CD14-positive monocyte (primary cell): ENCODE measurements around the gene ODAD3. TPM values are rescaled to one million over a fixed set of nuclear protein-coding genes. Genes with fewer than 3 reads are reported as not detected.
"Not testable (repeated sequence)": the region's sequence is repeated elsewhere in the genome, so short reads cannot be mapped to it uniquely, and the experiment has no call there.

ENCODE experiments used
- DNase-seq, 3 donors: peaks; one replicate each; pipeline ENCODE4 v3.0.0-alpha.2; 2011 to 2022
- H2AFZ ChIP-seq: 2 replicates; pipeline ENCODE4 v1.6.0; 2012; ENCODE audit warnings: mild to moderate bottlenecking, low read depth, low read length, inconsistent platforms; ENCODE audit not compliant: insufficient read depth, poor library complexity, severe bottlenecking
- H3K27ac ChIP-seq, 2 donors: 1 replicate in 1 of 2; 2 replicates in 1 of 2; pipeline ENCODE4 v1.5.1; 2012 to 2013; ENCODE audit warnings: low read length in 2 of 2, control low read depth in 1 of 2, inconsistent platforms in 1 of 2, low read depth in 1 of 2, mild to moderate bottlenecking in 1 of 2
- H3K27me3 ChIP-seq, 2 donors: one replicate each; pipeline versions ENCODE4 v1.6.0 to v1.6.1; 2011 to 2013; ENCODE audit warnings: low read length in 2 of 2; ENCODE audit not compliant: control insufficient read depth in 2 of 2, insufficient read depth in 2 of 2
- H3K36me3 ChIP-seq, 2 donors: replicated peaks in 1 of 2; 1 replicate in 1 of 2; 2 replicates in 1 of 2; pipeline versions ENCODE4 v1.5.1 to v1.6.1; 2012 to 2013; ENCODE audit warnings: low read length in 2 of 2, control low read depth in 1 of 2, inconsistent platforms in 1 of 2, mild to moderate bottlenecking in 1 of 2; ENCODE audit not compliant: insufficient read depth in 2 of 2, control insufficient read depth in 1 of 2
- H3K4me1 ChIP-seq, 2 donors: 1 replicate in 1 of 2; 2 replicates in 1 of 2; pipeline versions ENCODE4 v1.5.1 to v1.6.1; 2012 to 2013; ENCODE audit warnings: low read length in 2 of 2, control low read depth in 1 of 2, inconsistent platforms in 1 of 2, mild to moderate bottlenecking in 1 of 2, moderate library complexity in 1 of 2; ENCODE audit not compliant: insufficient read depth in 2 of 2, control insufficient read depth in 1 of 2
- H3K4me2 ChIP-seq: replicated peaks from 2 replicates; pipeline ENCODE3; 2012; ENCODE audit warnings: low read length, moderate library complexity, mild to moderate bottlenecking; ENCODE audit not compliant: poor library complexity, severe bottlenecking; ENCODE audit errors: extremely low read depth
- H3K4me3 ChIP-seq, 3 experiments: fragments of 200-600 bp in 1 of 3; sonication (generic) in 1 of 3; replicated peaks in 1 of 3; 1 replicate in 2 of 3; 2 replicates in 1 of 3; pipeline ENCODE4 v1.5.1; 2011 to 2013; ENCODE audit warnings: low read length in 3 of 3, mild to moderate bottlenecking in 3 of 3, control low read depth in 2 of 3, low read depth in 2 of 3, inconsistent platforms in 1 of 3, moderate library complexity in 1 of 3
- H3K79me2 ChIP-seq: 2 replicates; pipeline ENCODE4 v1.6.0; 2012; ENCODE audit warnings: mild to moderate bottlenecking, control low read depth, inconsistent platforms, low read length, moderate library complexity; ENCODE audit not compliant: insufficient read depth
- H3K9ac ChIP-seq: 2 replicates; pipeline ENCODE4 v1.6.0; 2017; ENCODE audit warnings: low read length, mild to moderate bottlenecking; ENCODE audit not compliant: insufficient read depth, poor library complexity, severe bottlenecking
- H3K9me3 ChIP-seq, 2 donors: replicated peaks in 1 of 2; 1 replicate in 1 of 2; 2 replicates in 1 of 2; pipeline versions ENCODE4 v1.5.1 to v1.6.1; 2012 to 2013; ENCODE audit warnings: low read length in 2 of 2, control low read depth in 1 of 2; ENCODE audit not compliant: control insufficient read depth in 1 of 2, insufficient read depth in 1 of 2
- H4K20me1 ChIP-seq: 2 replicates; pipeline ENCODE4 v1.6.0; 2012; ENCODE audit warnings: mild to moderate bottlenecking, low read length, control low read depth, moderate library complexity; ENCODE audit not compliant: insufficient read depth
- H3K27ac Mint-ChIP-seq, 7 donors: one replicate each; pipeline ENCODE4 v1.8.0; 2020; ENCODE audit warnings: mild to moderate bottlenecking in 7 of 7, mixed read lengths in 7 of 7, moderate library complexity in 6 of 7, inconsistent platforms in 2 of 7
- H3K27me3 Mint-ChIP-seq, 3 donors: one replicate each; pipeline ENCODE4 v1.8.0; 2021 to 2022; ENCODE audit warnings: low read depth in 3 of 3, mild to moderate bottlenecking in 3 of 3, mixed read lengths in 3 of 3, moderate library complexity in 3 of 3, inconsistent platforms in 1 of 3
- H3K36me3 Mint-ChIP-seq, 2 donors: one replicate each; pipeline ENCODE4 v1.8.0; 2020; ENCODE audit warnings: mixed read lengths in 2 of 2, inconsistent platforms in 1 of 2, mild to moderate bottlenecking in 1 of 2
- H3K4me1 Mint-ChIP-seq: one replicate; pipeline ENCODE4 v1.8.0; 2020; ENCODE audit warnings: mild to moderate bottlenecking, mixed read lengths
- H3K4me3 Mint-ChIP-seq, 2 donors: one replicate each; pipeline ENCODE4 v1.8.0; 2020; ENCODE audit warnings: mild to moderate bottlenecking in 2 of 2, mixed read lengths in 2 of 2, moderate library complexity in 1 of 2
- H3K9me3 Mint-ChIP-seq, 7 donors: one replicate each; pipeline ENCODE4 v1.8.0; 2020 to 2022; ENCODE audit warnings: mixed read lengths in 7 of 7, mild to moderate bottlenecking in 6 of 7, moderate library complexity in 6 of 7, inconsistent platforms in 2 of 7
- CTCF ChIP-seq: fragments of 200-600 bp; IDR thresholded peaks from one replicate; pipeline ENCODE4 v1.8.0; 2022; ENCODE audit warnings: antibody characterized with exemption, mild to moderate bottlenecking
- WGBS: methylation state at CpG from one replicate; pipeline ENCODE4 v1.1.5; 2013; ENCODE audit warnings: missing lambda C conversion rate; ENCODE audit not compliant: insufficient coverage; 5-methylcytosine and 5-hydroxymethylcytosine counted together
- intact Hi-C, 2 donors: fragments of 100-400 bp; cut with micrococcal nuclease; formaldehyde crosslinking; loops; one replicate each; pipeline versions ENCODE4 v1.15.0 to v1.15.1; 2023
- polyA plus RNA-seq, 3 donors: library from polyadenylated mRNA; depleted of rRNA in 1 of 3; unstranded in 2 of 3; stranded (reverse) in 1 of 3; fragments of 300-500 nt in 2 of 3; fragments of >200 nt in 1 of 3; fragmentation: Illumina TruSeq in 2 of 3; gene quantifications; 1 replicate in 2 of 3; 2 replicates in 1 of 3; pipeline ENCODE4 v1.2.3, GENCODE V29; 2012 to 2021

Gene ODAD3
- polyA plus RNA-seq, 3 donors, result 0.43 to 0.88 (median 0.61) TPM

DNA sequence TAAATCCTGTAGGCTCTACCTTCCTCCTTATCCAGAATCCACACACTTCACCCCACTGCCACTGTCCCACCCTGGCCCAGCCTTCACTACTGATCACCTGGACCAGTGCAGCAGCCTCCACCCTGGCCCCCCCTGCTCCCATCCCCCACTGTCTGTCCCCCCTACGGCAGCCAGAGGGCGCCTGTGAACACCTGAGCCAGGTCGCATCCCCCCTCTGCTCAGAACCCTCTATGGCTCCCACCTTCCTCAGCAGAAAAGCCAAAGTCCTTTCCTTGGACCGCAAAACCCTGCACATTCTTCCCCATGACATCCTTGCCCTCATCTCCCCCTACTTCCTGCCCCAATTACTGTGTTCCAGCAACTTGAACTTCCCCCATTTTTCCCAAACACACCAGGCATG, 25.3 kb upstream of the ODAD3 start:
- H3K4me3 Mint-ChIP-seq, result peak overlapping the region in 1 of 2 donors; percentile 30
- H3K27ac ChIP-seq, result no peak overlapping the region
- no peak overlapping the region for H3K4me2 ChIP-seq
- no peak overlapping the region for H2AFZ ChIP-seq
- no peaks in the 10 kb centered on the region for H3K79me2 ChIP-seq
- intact Hi-C loops, result no loop called here
- DNase-seq, result no peak
- peaks cover 1 to 13% (median 8%) of the 10 kb centered on the region in 3 donors for H3K27me3 Mint-ChIP-seq
- no peaks in the 10 kb centered on the region for H3K36me3 ChIP-seq
- no peaks in the 10 kb centered on the region for H3K4me1 ChIP-seq
- H3K9me3 ChIP-seq, result no peaks in the 10 kb centered on the region
- no peaks in the 10 kb centered on the region for H4K20me1 ChIP-seq
- TF ChIP-seq CTCF, result peak; percentile 36
- H3K36me3 Mint-ChIP-seq, result no peaks in the 10 kb centered on the region
- H3K27me3 ChIP-seq, result no peaks in the 10 kb centered on the region
- H3K27ac Mint-ChIP-seq, result peak overlapping the region in 1 of 7 donors; percentile 3
- H3K4me1 Mint-ChIP-seq, result no peaks in the 10 kb centered on the region
- peaks cover 0 to 9% (median 0%) of the 10 kb centered on the region in 7 donors for H3K9me3 Mint-ChIP-seq
- WGBS, result 69% methylated on average over 4 of the region's 4 CpGs
- H3K4me3 ChIP-seq, result no peak overlapping the region
- no peak overlapping the region for H3K9ac ChIP-seq

DNA sequence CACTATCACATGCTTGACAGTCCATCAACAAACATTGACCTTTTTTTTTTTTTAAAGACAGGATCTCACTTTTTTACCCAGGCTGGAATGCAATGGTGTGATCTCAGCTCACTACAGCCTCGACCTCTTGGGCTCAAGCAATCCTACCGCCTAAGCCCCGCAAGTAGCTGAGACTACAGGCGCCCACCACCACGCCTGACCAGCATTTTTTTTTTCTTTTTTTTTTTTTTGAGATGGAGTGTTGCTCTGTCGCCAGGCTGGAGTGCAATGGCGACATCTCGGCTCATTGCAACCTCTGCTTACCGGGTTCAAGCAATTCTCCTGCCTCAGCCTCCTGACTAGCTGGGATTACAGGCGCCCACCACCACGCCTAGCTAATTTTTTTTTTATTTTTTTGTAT, 24.0 kb upstream of the ODAD3 start:
- H3K36me3 ChIP-seq, H3K27ac ChIP-seq, H3K4me1 Mint-ChIP-seq, H3K27me3 ChIP-seq, intact Hi-C loops, DNase-seq, H3K4me2 ChIP-seq, H3K4me3 ChIP-seq, H3K9me3 Mint-ChIP-seq, H3K9ac ChIP-seq, H3K4me3 Mint-ChIP-seq, H4K20me1 ChIP-seq, H2AFZ ChIP-seq, H3K79me2 ChIP-seq, H3K36me3 Mint-ChIP-seq, H3K4me1 ChIP-seq, H3K27ac Mint-ChIP-seq, H3K9me3 ChIP-seq: not testable (repeated sequence)
- peaks cover 1 to 15% (median 11%) of the 10 kb centered on the region in 3 donors for H3K27me3 Mint-ChIP-seq
- WGBS, result 20% methylated on average over 1 of the region's 11 CpGs
